ENCODE results near the gene SP140L.
"Not testable (repeated sequence)": the region's sequence is repeated elsewhere in the genome, so short reads cannot be mapped to it uniquely, and the experiment has no call there.

DNA sequence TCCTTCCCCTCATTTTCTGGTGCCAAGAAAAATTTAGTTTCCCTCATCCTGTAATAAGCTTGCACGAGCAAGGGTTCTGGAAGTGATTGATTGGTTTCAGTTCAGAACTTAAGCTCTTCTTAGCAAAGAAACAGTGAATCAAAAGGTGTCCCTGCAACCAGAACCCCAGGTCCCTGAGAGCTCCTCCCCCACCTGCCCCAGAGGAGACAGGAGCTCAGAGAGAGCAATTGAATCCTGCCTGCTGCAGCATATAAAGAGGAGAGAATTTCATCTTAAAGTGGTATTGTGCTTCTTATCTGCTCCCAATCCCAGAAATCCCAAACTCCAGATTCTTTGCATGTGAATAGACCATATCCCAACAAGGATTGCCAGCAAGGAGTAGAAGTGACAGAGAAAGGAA is 15.4 kb upstream of the SP140L start:
- TF ChIP-seq, protein P1, sequence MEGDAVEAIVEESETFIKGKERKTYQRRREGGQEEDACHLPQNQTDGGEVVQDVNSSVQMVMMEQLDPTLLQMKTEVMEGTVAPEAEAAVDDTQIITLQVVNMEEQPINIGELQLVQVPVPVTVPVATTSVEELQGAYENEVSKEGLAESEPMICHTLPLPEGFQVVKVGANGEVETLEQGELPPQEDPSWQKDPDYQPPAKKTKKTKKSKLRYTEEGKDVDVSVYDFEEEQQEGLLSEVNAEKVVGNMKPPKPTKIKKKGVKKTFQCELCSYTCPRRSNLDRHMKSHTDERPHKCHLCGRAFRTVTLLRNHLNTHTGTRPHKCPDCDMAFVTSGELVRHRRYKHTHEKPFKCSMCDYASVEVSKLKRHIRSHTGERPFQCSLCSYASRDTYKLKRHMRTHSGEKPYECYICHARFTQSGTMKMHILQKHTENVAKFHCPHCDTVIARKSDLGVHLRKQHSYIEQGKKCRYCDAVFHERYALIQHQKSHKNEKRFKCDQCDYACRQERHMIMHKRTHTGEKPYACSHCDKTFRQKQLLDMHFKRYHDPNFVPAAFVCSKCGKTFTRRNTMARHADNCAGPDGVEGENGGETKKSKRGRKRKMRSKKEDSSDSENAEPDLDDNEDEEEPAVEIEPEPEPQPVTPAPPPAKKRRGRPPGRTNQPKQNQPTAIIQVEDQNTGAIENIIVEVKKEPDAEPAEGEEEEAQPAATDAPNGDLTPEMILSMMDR (IDR thresholded peaks at IDR 0.05) = not testable (repeated sequence)
- not testable (repeated sequence) for TF ChIP-seq POLR2A (IDR thresholded peaks at IDR 0.05)

All from thyroid gland (tissue), 4 donors.